SU-DHL-6 (cell line): ENCODE data around the gene CRYGN.

Source experiments
- H2AFZ ChIP-seq: fragments of 200-600 bp; sonication (generic); 2 replicates; pipeline ENCODE4 v1.6.1; 2014; ENCODE audit warnings: low read depth, mild to moderate bottlenecking, moderate library complexity, mixed read lengths, antibody characterized with exemption, low read length; ENCODE audit not compliant: severe bottlenecking
- H3F3A ChIP-seq: fragments of 200-600 bp; shearing (Covaris generic); 2 replicates; pipeline ENCODE4 v1.6.0; 2016; ENCODE audit warnings: antibody characterized with exemption, mild to moderate bottlenecking; ENCODE audit not compliant: insufficient read depth
- H3K27ac ChIP-seq: fragments of 200-600 bp; sonication (generic); 2 replicates; pipeline ENCODE4 v1.5.1; 2016; ENCODE audit warnings: low read depth, mild to moderate bottlenecking, low read length, moderate library complexity, mixed read lengths
- H3K27me3 ChIP-seq: fragments of 200-600 bp; sonication (generic), shearing (Covaris generic); 2 replicates; pipeline ENCODE4 v1.6.0; 2014; ENCODE audit warnings: mild to moderate bottlenecking, low read length
- H3K36me3 ChIP-seq: fragments of 200-600 bp; sonication (generic); 2 replicates; pipeline ENCODE4 v1.6.1; 2014; ENCODE audit warnings: mild to moderate bottlenecking, low read length, mixed read lengths
- H3K4me2 ChIP-seq: fragments of 300-600, 200-600 bp; shearing (Covaris generic), sonication (generic); 2 replicates; pipeline ENCODE4 v1.6.0; 2014; ENCODE audit warnings: low read length, low read depth, mild to moderate bottlenecking; ENCODE audit not compliant: poor library complexity, severe bottlenecking
- H3K4me3 ChIP-seq: fragments of 200-600 bp; sonication (generic); 2 replicates; pipeline ENCODE4 v1.5.1; 2014; ENCODE audit warnings: antibody characterized with exemption, low read length, mild to moderate bottlenecking, mixed read lengths; ENCODE audit not compliant: insufficient read depth, poor library complexity, severe bottlenecking
- H3K79me2 ChIP-seq: fragments of 200-600 bp; sonication (generic); 2 replicates; pipeline ENCODE4 v1.6.1; 2014; ENCODE audit warnings: mild to moderate bottlenecking, low read length, moderate library complexity; ENCODE audit not compliant: insufficient read depth
- H3K9ac ChIP-seq: fragments of 200-600 bp; sonication (generic); 2 replicates; pipeline ENCODE4 v1.7.0; 2014; ENCODE audit warnings: mild to moderate bottlenecking, low read length
- H3K9me2 ChIP-seq: fragments of 200-600 bp; sonication (generic); replicated peaks from 2 replicates; pipeline ENCODE4 v1.6.1; 2014; ENCODE audit warnings: low read length; ENCODE audit not compliant: insufficient read depth
- H3K9me3 ChIP-seq: fragments of 200-600 bp; sonication (generic); 2 replicates; pipeline ENCODE4 v1.6.1; 2014; ENCODE audit warnings: low read length, mixed read lengths; ENCODE audit not compliant: insufficient read depth
- H4K20me1 ChIP-seq: fragments of 200-600 bp; sonication (generic); 2 replicates; pipeline ENCODE4 v1.6.1; 2014; ENCODE audit warnings: low read depth, mild to moderate bottlenecking, antibody characterized with exemption, low read length, moderate library complexity, mixed read lengths
- CTCF ChIP-seq: fragments of 200-600 bp; sonication (generic); IDR thresholded peaks from one replicate; pipeline ENCODE4 v1.5.1; 2017; ENCODE audit warnings: antibody characterized with exemption, mild to moderate bottlenecking, low read length, moderate library complexity; ENCODE audit not compliant: insufficient read depth, poor library complexity, severe bottlenecking
- EZH2phosphoT487 ChIP-seq: fragments of 200-600 bp; sonication (generic), shearing (Covaris generic); conservative IDR thresholded peaks from 2 replicates; pipeline ENCODE4 v1.6.1; 2018; ENCODE audit warnings: mild to moderate bottlenecking, antibody characterized with exemption, low read length, moderate library complexity, mixed read lengths

Gene CRYGN

GRCh38 chr7:151397026-151397425, 42.9 kb downstream of the CRYGN start:
- H4K20me1 ChIP-seq, result no peaks in the 10 kb centered on the region
- H3K79me2 ChIP-seq, result no peaks in the 10 kb centered on the region
- H3K9ac ChIP-seq, result no peak overlapping the region
- no peaks in the 10 kb centered on the region for H3K36me3 ChIP-seq
- H3K27ac ChIP-seq, result no peak overlapping the region
- no peaks in the 10 kb centered on the region for H3K9me2 ChIP-seq
- H3K9me3 ChIP-seq, result no peaks in the 10 kb centered on the region
- no peak overlapping the region for H2AFZ ChIP-seq
- TF ChIP-seq CTCF (no peak), EZH2phosphoT487 (no peak)
- no peaks in the 10 kb centered on the region for H3F3A ChIP-seq
- no peak overlapping the region for H3K4me3 ChIP-seq
- no peak overlapping the region for H3K4me2 ChIP-seq
- H3K27me3 ChIP-seq, result no peaks in the 10 kb centered on the region

- Histone ChIP-seq H3K4me2 (no peak overlapping the region), H3K27me3 (no peaks in the 10 kb centered on the region), H3K27ac (no peak overlapping the region), H3K4me3 (no peak overlapping the region), H4K20me1 (no peaks in the 10 kb centered on the region), H3K9ac (no peak overlapping the region), H3K9me3 (no peaks in the 10 kb centered on the region), H3K36me3 (no peaks in the 10 kb centered on the region), H2AFZ (no peak overlapping the region), H3K9me2 (no peaks in the 10 kb centered on the region), H3F3A (no peaks in the 10 kb centered on the region), H3K79me2 (no peaks in the 10 kb centered on the region)
- no peak for TF ChIP-seq EZH2phosphoT487
- no peak for TF ChIP-seq CTCF
Measured at GRCh38 chr7:151396328-151396970, 43.5 kb downstream of the CRYGN start.

- Histone ChIP-seq H3K4me3 (no peak overlapping the region), H3K27ac (no peak overlapping the region), H3K36me3 (no peaks in the 10 kb centered on the region), H3K4me2 (no peak overlapping the region), H3K9me2 (no peaks in the 10 kb centered on the region), H3K79me2 (no peaks in the 10 kb centered on the region), H4K20me1 (no peaks in the 10 kb centered on the region), H3K9me3 (no peaks in the 10 kb centered on the region), H3F3A (no peaks in the 10 kb centered on the region), H3K9ac (no peak overlapping the region), H3K27me3 (no peaks in the 10 kb centered on the region), H2AFZ (no peak overlapping the region)
- TF ChIP-seq EZH2phosphoT487 (no peak), CTCF (no peak)
Measured at GRCh38 chr7:151395036-151395367, 44.9 kb downstream of the CRYGN start.
